ENCODE measurements around the gene MEIOB.
A peak's percentile ranks its signal among the peaks of the same experiment; 100 is the strongest.
"Not testable (repeated sequence)": the region's sequence is repeated elsewhere in the genome, so short reads cannot be mapped to it uniquely, and the experiment has no call there.

The MEIOB gene

GRCh38 chr16:1877089-1877488 lies 5.1 kb upstream of the MEIOB start:
- no peak for DNase-seq

DNA sequence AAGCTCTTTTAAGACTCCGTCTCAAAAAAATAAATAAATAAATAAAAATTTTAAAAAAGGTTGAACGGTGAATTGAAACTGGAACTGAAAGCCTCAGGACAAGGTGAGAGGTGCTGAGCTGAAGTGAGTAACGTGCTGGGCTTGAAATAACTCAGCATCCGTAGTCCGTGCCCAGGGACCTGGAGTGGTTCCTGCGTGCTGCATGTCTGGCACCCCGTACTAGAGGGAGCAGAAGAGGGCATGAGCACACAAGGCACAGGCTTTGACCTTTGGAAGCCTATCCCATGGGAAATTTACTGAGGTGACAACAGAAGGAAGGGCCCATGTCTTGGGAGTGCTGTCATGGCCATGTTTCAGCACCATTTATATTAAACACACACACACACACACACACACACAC lies 4.5 kb upstream of the MEIOB start:
- no peak for DNase-seq

DNA sequence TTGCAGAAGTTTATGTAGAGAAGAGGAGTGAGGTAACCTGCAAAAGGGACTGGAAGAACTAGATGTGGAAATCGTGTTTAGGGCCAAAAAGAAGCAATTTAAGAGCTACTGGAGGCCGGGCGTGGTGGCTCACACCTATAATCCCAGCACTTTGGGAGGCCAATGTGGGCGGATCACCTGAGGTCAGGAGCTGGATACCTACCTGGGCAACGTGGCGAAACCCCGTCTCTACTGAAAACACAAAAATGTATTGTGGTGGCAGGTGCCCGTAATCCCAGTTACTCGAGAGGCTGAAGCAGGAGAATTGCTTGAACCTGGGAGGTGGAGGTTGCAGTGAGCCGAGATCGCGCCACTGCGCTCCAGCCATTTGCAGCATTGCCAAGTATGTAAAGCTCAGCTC lies 4.1 kb upstream of the MEIOB start:
- DNase-seq = not testable (repeated sequence)

GRCh38 chr16:1874854-1875253 lies 2.9 kb upstream of the MEIOB start:
- no peak for DNase-seq

DNA sequence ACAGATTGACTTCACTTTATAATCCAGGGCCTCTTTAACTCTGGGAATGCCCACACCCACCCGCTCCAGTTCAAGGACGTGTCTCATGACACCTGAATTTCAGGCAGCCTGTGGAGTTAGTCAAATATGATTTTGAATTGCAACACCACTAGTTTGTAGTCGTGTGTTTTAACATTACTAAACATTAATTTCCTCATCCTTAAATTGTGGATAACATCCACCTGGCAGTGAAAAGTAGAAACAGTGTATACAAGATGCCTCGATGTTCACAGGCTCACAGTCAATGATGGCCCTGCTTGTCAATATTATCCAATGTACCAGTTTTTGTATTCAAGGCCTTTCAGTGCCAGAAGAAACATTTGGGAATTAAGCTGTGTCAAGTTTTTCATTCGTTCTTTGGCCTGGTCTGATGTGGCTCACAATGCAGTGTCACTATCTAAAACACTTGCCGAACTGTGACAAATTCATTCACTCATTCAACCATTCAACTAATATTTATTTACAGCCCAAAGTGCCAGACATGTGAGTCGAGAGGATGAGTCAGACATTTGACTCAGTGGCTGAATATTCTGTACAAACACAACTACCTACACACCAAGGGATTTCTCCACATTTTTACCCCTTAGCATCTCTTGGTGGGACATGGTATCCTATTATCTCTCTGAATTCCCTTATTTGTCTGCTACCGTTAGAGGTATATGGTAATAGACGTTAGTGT lies 1.4 kb downstream of the MEIOB start:
- DNase-seq = no peak

DNA sequence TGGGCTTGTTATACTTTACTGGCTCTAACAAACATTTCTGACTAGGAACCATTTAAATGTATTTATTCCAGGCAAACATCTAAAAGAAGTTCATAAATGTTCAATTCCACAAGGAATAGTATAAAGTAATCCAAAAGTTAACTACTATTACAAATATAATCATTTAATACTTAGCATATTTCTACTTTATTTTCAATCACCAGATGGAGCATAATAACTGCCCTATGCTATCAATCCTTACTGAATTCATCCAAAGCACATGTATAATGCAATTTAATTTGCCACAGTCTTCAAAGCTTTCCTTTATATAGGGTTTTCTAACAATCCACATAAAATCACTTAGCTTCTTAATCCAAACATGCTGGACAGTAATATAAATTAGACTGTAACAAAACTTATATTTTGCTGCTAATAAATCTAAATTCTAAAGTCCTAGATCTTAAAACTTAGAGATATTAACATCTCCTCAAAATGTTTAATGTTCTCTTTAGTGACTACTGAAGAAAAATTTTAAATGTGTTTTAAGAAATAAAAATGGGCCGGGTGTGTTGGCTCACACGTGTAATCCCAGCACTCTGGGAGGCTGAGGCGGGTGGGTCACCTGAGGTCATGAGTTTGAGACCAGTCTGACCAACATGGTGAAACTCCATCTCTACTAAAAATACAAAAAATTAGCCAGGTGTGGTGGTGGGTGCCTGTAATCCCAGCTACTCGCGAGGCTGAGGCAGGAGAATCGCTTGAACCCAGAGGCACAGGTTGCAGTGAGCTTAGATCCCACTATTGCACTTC lies 5.9 kb downstream of the MEIOB start:
- no peak for DNase-seq

DNA sequence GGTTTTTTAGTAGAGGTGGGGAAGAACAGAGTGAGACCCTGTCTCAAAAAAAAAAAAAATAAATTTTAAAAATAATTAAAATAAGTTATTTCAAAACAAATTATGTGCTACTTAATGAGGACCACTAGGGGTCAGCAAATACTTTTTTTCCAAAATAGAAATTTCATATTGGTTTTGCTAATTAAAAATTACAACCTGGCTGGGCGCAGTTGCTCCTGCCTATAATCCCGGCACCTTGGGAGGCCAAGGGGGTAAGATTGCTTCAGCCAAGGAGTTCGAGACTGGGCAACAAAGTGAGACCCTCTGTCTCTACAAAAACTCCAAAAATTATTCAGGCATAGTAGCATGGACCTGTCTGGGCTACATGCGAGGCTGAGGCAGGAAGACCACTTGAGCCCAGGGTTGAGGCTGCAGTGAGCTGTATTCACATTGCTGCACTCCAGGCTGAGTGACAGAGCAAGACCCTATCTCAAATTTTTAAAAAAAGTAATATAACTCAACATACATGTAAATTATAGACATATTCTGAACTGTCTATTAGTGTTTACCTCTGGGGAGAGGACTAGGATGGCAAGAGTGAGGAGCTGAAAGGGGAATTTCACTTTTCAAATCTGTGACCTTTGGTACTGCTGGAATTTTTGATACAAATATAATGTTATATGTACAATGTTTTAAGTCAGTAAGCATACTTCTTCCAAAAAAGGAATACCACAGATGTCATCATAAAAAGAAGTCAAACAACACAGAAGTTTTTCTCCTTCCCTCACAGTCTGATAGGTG lies 8.1 kb downstream of the MEIOB start:
- DNase-seq = peak; percentile 75

GRCh38 chr16:1862394-1862793 lies 9.6 kb downstream of the MEIOB start:
- no peak for DNase-seq

- no peak for DNase-seq
Measured at GRCh38 chr16:1861730-1862129, 10.2 kb downstream of the MEIOB start.

GRCh38 chr16:1859650-1860049 lies 12.3 kb downstream of the MEIOB start:
- peak; percentile 55 for DNase-seq

- no peak for DNase-seq
Measured at GRCh38 chr16:1858189-1858865, 13.6 kb downstream of the MEIOB start.

DNA sequence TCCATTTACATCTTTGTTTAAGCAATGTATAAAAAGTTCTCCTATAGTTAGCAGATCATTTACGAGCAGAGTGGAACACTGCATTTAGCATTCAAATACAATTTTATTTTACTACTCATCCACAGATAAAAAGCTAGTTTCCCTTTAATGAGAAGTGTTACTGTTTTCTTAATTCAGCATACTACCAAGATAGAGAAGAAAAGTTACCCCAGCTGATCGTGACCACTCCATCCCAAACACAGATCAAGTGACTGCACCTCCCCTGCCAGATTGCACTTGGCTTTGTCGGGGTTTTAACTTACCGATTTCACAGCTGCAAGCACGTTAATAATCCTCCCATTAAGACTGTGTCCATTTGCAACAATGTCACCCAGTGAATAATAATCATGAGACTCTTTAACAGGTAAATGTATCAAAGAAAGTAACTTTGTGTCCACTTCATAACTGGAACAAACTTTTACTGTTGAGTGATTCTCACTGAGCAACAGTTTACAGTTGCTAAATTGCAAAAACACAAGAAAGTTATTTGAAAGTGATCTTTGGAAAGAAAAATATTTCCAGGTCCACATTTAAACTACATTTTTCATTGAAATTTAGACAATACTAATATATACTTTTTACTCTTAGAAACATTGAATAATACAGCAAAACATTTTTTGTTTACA lies 14.4 kb downstream of the MEIOB start:
- DNase-seq = no peak

DNA sequence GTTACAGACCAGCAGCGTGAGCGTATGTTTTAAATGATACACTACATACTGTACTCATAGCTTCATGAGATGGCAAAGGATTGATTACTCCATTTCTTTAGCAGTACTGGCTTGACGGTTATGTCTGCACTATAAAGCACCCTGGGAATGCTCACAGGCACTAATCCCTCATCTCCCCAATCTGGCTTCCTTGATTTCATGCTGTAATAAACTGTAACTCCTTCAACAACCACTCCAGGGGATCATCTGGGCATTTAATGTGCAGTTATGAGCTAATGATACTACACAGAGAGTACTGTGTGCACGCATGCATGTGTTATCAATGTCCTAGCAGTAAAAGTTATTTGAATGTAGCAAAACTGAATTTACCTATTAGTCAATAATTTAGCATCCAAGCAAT lies 20.2 kb downstream of the MEIOB start:
- no peak for DNase-seq

GRCh38 chr16:1850981-1851380 lies 21.0 kb downstream of the MEIOB start:
- no peak for DNase-seq

GRCh38 chr16:1846416-1846815 lies 25.5 kb downstream of the MEIOB start:
- DNase-seq = no peak

DNA sequence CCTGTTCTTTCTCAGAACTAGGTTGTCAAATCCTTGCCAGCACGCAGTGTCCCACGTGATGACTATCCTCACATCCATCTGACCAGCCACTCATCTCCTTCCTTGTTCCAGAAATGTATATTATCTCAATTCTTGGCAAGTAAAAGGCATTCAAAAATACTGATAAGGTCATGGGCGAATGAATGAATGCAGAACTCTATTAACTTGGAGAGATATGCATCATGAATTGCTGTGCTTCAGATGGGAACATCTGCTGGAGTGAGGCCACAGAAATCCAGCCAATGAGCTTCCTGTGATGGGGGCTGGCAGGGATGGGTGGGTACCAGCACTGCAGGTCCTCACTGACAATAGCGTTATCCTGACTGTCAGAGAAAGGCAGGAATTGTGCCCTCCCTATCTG lies 26.0 kb downstream of the MEIOB start:
- DNase-seq = no peak

GRCh38 chr16:1839554-1839953 lies 32.4 kb downstream of the MEIOB start:
- no peak for DNase-seq

- DNase-seq = no peak
Measured at GRCh38 chr16:1834096-1834495, 37.9 kb downstream of the MEIOB start.

DNA sequence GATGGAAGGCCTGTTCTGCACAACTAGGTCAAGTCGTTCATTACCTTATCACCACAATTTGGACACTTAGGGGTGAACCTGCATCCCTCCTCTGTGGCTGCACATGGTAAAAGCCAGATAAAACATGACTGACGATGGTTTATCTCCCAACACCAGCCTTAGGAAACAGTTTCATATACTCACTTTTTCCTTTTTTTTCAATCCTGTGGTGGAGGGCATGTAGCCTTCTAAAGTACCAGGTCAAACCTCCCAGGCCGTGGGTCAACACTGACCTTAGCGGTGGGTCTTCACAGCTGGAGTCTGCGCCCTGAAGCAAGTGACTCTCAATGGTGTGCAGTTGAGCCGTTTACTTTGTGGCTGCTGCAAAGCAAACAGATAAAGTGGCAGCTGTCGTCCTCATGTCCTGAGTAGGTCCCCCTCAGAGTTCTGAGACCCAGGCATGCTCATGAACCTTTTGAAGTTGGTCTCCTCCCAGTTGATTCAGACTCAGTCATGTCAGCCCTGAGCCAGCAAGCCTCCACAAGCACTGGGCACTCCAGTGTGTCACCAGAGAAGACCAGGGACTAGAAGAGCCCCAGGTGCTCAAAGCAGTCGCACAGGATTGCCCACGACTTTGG lies 39.0 kb downstream of the MEIOB start:
- DNase-seq = peak; percentile 93

DNA sequence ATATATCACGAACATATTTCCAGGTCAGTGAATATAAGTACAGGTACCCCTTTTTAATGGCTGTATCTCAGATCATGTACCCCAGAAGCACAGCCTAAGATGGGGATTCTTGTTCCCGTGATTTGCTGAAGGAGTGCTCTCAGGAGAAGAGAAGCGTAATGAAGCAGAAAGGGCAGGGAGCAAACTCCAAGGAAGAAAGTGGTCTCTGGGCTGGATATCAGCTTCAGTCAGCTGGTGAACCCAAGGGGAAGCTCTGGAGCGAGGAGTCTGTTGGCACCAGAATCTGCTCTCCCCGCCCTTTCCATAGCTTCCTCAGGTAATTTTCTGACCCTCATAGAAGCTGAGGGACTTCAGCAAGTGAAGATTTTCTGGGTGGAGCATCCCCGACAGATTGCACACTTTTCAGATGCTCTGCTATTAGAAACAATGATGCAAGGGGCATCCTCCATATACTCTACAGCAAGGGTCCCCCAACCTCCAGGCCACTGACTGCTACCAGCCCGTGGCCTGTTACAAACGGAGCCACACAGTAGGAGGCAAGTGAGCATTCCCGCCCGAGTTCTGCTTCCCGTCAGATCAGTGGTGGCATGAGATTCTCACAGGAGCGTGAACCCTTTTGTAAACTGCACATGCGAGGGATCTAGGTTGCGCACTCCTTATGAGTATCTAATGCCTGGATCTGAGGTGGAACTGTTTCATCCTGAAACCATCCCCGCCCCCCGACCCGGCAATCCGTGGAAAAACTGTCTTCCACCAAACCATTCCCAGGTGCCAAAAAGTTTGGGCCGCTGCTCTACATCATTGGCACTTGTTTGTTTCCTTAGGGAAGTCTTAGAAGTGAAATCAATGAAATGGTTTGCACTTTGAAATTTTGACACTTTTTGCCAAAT lies 40.5 kb downstream of the MEIOB start:
- DNase-seq = no peak

DNA sequence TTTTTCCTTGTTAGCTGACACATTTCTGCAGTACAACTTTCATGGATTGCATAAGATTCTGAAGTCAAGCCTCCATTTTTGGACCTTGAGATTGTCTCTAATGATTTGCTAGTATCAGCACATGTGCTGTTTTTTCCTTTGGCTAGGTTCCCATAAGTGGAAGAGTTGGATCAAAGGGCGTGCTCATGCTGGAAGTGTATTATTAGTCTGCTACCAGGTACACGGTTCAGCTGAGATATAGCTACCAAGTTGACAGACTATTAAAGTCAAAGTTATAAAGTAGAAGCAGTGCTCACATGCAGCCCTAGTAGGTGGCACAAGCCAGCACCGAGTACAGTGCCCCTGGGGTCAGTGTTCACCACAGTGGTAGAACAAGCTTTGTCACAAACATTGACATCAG lies 41.8 kb downstream of the MEIOB start:
- no peak for DNase-seq
